K562 (cell line): ENCODE data around the gene PAX5. TPM values are rescaled to one million over a fixed set of nuclear protein-coding genes. Genes with fewer than 3 reads are reported as not detected.

ENCODE experiments used
- ASH1L ChIP-seq: fragments of 450-650 bp; IDR thresholded peaks from 2 replicates; pipeline ENCODE4 v1.6.1; 2018; ENCODE audit warnings: borderline replicate concordance, mild to moderate bottlenecking, low read depth; ENCODE audit not compliant: partially characterized antibody
- E2F4 ChIP-seq: sonication (generic); formaldehyde crosslinking; IDR thresholded peaks from 2 replicates; pipeline ENCODE4 v1.8.0; 2022; ENCODE audit warnings: mild to moderate bottlenecking, low read depth, missing genetic modification reagents
- MIER1 ChIP-seq: fragments of 450-650 bp; IDR thresholded peaks from 2 replicates; pipeline ENCODE4 v1.6.1; 2016; ENCODE audit warnings: antibody characterized with exemption, mild to moderate bottlenecking, low read depth
- MNT ChIP-seq, 2 experiments: fragments of 450-650 bp; conservative IDR thresholded peaks; 2 replicates each; pipeline ENCODE4 v1.6.1; 2017; ENCODE audit warnings: mild to moderate bottlenecking in 2 of 2, moderate library complexity in 2 of 2
- SUPT5H ChIP-seq: fragments of 450-650 bp; IDR thresholded peaks from 2 replicates; pipeline ENCODE4 v1.6.1; 2016
- TEAD1 ChIP-seq, 2 experiments: fragments of 450-650 bp in 1 of 2; sonication (generic) in 1 of 2; formaldehyde crosslinking; IDR thresholded peaks; 2 replicates each; pipeline versions ENCODE4 v1.4.0 to v1.8.0; 2020 to 2022; ENCODE audit warnings: mild to moderate bottlenecking in 2 of 2, missing genetic modification reagents in 1 of 2
- polyA plus RNA-seq, 8 experiments: library from polyadenylated mRNA; depleted of rRNA in 4 of 8; stranded (reverse) in 5 of 8; unstranded in 3 of 8; fragments of >200 nt; fragmentation: Nextera tagmentation in 2 of 8; fragmentation: Illumina TruSeq in 1 of 8; extraction: Ambion mirVana in 2 of 8; extraction: Trizol in 1 of 8; gene quantifications; 2 replicates each; pipeline versions ENCODE4 v1.2.1 to v1.2.3, GENCODE V29; 2011 to 2014; ENCODE audit warnings: inconsistent platforms in 1 of 8, missing spikeins in 1 of 8
- total RNA-seq, 7 experiments: library from RNA; depleted of rRNA in 6 of 7; stranded (reverse); fragments of >200 nt in 6 of 7; fragmentation: Illumina TruSeq in 2 of 7; extraction: Trizol in 2 of 7; gene quantifications; 2 replicates each; pipeline versions ENCODE4 v1.2.1 to v1.2.3, GENCODE V29; 2011 to 2021; ENCODE audit warnings: low replicate concordance in 1 of 7
- TF ChIP-seq, protein P1 (sequence below), 2 experiments: fragments of 450-650 bp in 1 of 2; IDR thresholded peaks; 2 replicates each; pipeline ENCODE4 v1.6.1; 2011 to 2017; ENCODE audit warnings: low read depth in 2 of 2, antibody characterized with exemption in 1 of 2, borderline replicate concordance in 1 of 2, low read length in 1 of 2, mild to moderate bottlenecking in 1 of 2, mixed read lengths in 1 of 2; ENCODE audit not compliant: control insufficient read depth in 1 of 2

Gene PAX5
- total and polyA plus RNA-seq, 9 of the 15 experiments (the other 6 are each of a cell fraction or from before 2014, with no cell fraction given): 0.03 to 0.09 TPM; not detected in 7

GRCh38 chr9:36827593-36827992, 206.5 kb downstream of the PAX5 start (continued):
- TF ChIP-seq MNT (conservative IDR thresholded peaks at IDR 0.05): no peak
- TF ChIP-seq ASH1L: no peak
- no peak for TF ChIP-seq E2F4 (CRISPR knock-in tag)
- TF ChIP-seq SUPT5H: no peak
- no peak for TF ChIP-seq MIER1
- TF ChIP-seq, protein P1, sequence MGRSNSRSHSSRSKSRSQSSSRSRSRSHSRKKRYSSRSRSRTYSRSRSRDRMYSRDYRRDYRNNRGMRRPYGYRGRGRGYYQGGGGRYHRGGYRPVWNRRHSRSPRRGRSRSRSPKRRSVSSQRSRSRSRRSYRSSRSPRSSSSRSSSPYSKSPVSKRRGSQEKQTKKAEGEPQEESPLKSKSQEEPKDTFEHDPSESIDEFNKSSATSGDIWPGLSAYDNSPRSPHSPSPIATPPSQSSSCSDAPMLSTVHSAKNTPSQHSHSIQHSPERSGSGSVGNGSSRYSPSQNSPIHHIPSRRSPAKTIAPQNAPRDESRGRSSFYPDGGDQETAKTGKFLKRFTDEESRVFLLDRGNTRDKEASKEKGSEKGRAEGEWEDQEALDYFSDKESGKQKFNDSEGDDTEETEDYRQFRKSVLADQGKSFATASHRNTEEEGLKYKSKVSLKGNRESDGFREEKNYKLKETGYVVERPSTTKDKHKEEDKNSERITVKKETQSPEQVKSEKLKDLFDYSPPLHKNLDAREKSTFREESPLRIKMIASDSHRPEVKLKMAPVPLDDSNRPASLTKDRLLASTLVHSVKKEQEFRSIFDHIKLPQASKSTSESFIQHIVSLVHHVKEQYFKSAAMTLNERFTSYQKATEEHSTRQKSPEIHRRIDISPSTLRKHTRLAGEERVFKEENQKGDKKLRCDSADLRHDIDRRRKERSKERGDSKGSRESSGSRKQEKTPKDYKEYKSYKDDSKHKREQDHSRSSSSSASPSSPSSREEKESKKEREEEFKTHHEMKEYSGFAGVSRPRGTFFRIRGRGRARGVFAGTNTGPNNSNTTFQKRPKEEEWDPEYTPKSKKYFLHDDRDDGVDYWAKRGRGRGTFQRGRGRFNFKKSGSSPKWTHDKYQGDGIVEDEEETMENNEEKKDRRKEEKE (IDR thresholded peaks at IDR 0.05; ENCODE audit: borderline replicate concordance in 1 of 2, control insufficient read depth in 1 of 2, low read depth in 2 of 2, low read length in 1 of 2): no peak
- no peak for TF ChIP-seq TEAD1 (CRISPR knock-in tag; IDR thresholded peaks at IDR 0.05)
- TF ChIP-seq, all 486 proteins: peak for 0
